HG03159 (cell line): ENCODE measurements around the gene GGT6.

ENCODE experiments used
- ATAC-seq: cut with Tn5 transposase; IDR thresholded peaks from one replicate; pipeline ENCODE4 v1.9.1; 2021; ENCODE audit warnings: mild to moderate bottlenecking, moderate library complexity; ENCODE audit not compliant: unreplicated experiment

GGT6 gene

GRCh38 chr17:4554997-4555799, 5.2 kb downstream of the GGT6 start, which contains the start of gene MYBBP1A:
TSS of gene MYBBP1A (minus strand) at chr17:4555384. CDS start at chr17:4555324, 60 bp downstream.
- peak; percentile 80 for ATAC-seq

- peak; percentile 7 for ATAC-seq
Observed at GRCh38 chr17:4554441-4554996, 5.9 kb downstream of the GGT6 start.

- no peak for ATAC-seq
Observed at GRCh38 chr17:4553669-4554068, 6.7 kb downstream of the GGT6 start.

GRCh38 chr17:4551796-4552525, 8.4 kb downstream of the GGT6 start:
- ATAC-seq = no peak

GRCh38 chr17:4551141-4551540, 9.2 kb downstream of the GGT6 start:
- no peak for ATAC-seq

GRCh38 chr17:4550534-4551039, 9.8 kb downstream of the GGT6 start:
- ATAC-seq = no peak

- ATAC-seq = no peak
Observed at GRCh38 chr17:4549781-4550533, 10.4 kb downstream of the GGT6 start.

GRCh38 chr17:4548721-4549531, 11.5 kb downstream of the GGT6 start:
- no peak for ATAC-seq

- ATAC-seq = no peak
Observed at GRCh38 chr17:4548061-4548461, 12.3 kb downstream of the GGT6 start.

GRCh38 chr17:4547118-4547906, 13.1 kb downstream of the GGT6 start:
- ATAC-seq = no peak

GRCh38 chr17:4545217-4545951, 15.0 kb downstream of the GGT6 start:
- no peak for ATAC-seq

- no peak for ATAC-seq
Observed at GRCh38 chr17:4544951-4545216, 15.5 kb downstream of the GGT6 start.

- no peak for ATAC-seq
Observed at GRCh38 chr17:4544135-4544950, 16.0 kb downstream of the GGT6 start.

GRCh38 chr17:4543557-4544026, 16.8 kb downstream of the GGT6 start:
- ATAC-seq = no peak

GRCh38 chr17:4542726-4543191, 17.6 kb downstream of the GGT6 start:
- no peak for ATAC-seq

- no peak for ATAC-seq
Observed at GRCh38 chr17:4542003-4542725, 18.2 kb downstream of the GGT6 start.

GRCh38 chr17:4541328-4542002, 18.9 kb downstream of the GGT6 start:
- ATAC-seq = no peak
